ENCODE measurements around the gene STPG2.

Gene STPG2

GRCh38 chr4:97866821-97867556 is 276.3 kb downstream of the STPG2 start:
- no peaks in the 10 kb centered on the region for H3K4me1 ChIP-seq (ENCODE audit: insufficient read depth, poor library complexity, severe bottlenecking)
- H3K27ac ChIP-seq (ENCODE audit: poor library complexity, severe bottlenecking), result no peak overlapping the region
- H3K4me3 ChIP-seq (ENCODE audit: severe bottlenecking), result no peak overlapping the region
- no peaks in the 10 kb centered on the region for H3K27me3 ChIP-seq (ENCODE audit: insufficient read depth, poor library complexity, severe bottlenecking)
- H3K36me3 ChIP-seq (ENCODE audit: low read depth), result no peaks in the 10 kb centered on the region
- no peak for DNase-seq (ENCODE audit: low spot score)
- no peak for TF ChIP-seq CTCF (IDR thresholded peaks at IDR 0.05; ENCODE audit: poor library complexity, severe bottlenecking)
- ATAC-seq (ENCODE audit: low read depth), result no peak
- H3K9me3 ChIP-seq (ENCODE audit: severe bottlenecking), result no peaks in the 10 kb centered on the region

GRCh38 chr4:97851115-97851514 is 292.2 kb downstream of the STPG2 start:
- TF ChIP-seq CTCF (IDR thresholded peaks at IDR 0.05; ENCODE audit: poor library complexity, severe bottlenecking), result no peak
- Histone ChIP-seq H3K27ac (ENCODE audit: poor library complexity, severe bottlenecking) (no peak overlapping the region), H3K27me3 (ENCODE audit: insufficient read depth, poor library complexity, severe bottlenecking) (no peaks in the 10 kb centered on the region), H3K36me3 (ENCODE audit: low read depth) (no peaks in the 10 kb centered on the region), H3K4me1 (ENCODE audit: insufficient read depth, poor library complexity, severe bottlenecking) (no peaks in the 10 kb centered on the region), H3K4me3 (ENCODE audit: severe bottlenecking) (no peak overlapping the region), H3K9me3 (ENCODE audit: severe bottlenecking) (no peaks in the 10 kb centered on the region)
- ATAC-seq (ENCODE audit: low read depth) (no peak), DNase-seq (ENCODE audit: low spot score) (no peak)

- H3K4me1 ChIP-seq (ENCODE audit: insufficient read depth, poor library complexity, severe bottlenecking), result no peaks in the 10 kb centered on the region
- H3K36me3 ChIP-seq (ENCODE audit: low read depth), result no peaks in the 10 kb centered on the region
- no peak for TF ChIP-seq CTCF (IDR thresholded peaks at IDR 0.05; ENCODE audit: poor library complexity, severe bottlenecking)
- H3K9me3 ChIP-seq (ENCODE audit: severe bottlenecking), result no peaks in the 10 kb centered on the region
- no peak for DNase-seq (ENCODE audit: low spot score)
- ATAC-seq (ENCODE audit: low read depth), result no peak
- no peaks in the 10 kb centered on the region for H3K27me3 ChIP-seq (ENCODE audit: insufficient read depth, poor library complexity, severe bottlenecking)
- H3K27ac ChIP-seq (ENCODE audit: poor library complexity, severe bottlenecking), result no peak overlapping the region
- no peak overlapping the region for H3K4me3 ChIP-seq (ENCODE audit: severe bottlenecking)
These were observed 297.5 kb downstream of the STPG2 start for GRCh38 chr4:97845758-97846157.

- H3K4me1 ChIP-seq (ENCODE audit: insufficient read depth, poor library complexity, severe bottlenecking), result no peaks in the 10 kb centered on the region
- TF ChIP-seq CTCF (IDR thresholded peaks at IDR 0.05; ENCODE audit: poor library complexity, severe bottlenecking), result no peak
- H3K27ac ChIP-seq (ENCODE audit: poor library complexity, severe bottlenecking), result no peak overlapping the region
These were observed 301.8 kb downstream of the STPG2 start for GRCh38 chr4:97841512-97841911.

GRCh38 chr4:97836662-97837061 is 306.6 kb downstream of the STPG2 start:
- no peaks in the 10 kb centered on the region for H3K36me3 ChIP-seq (ENCODE audit: low read depth)
- TF ChIP-seq CTCF (IDR thresholded peaks at IDR 0.05; ENCODE audit: poor library complexity, severe bottlenecking), result no peak
- no peaks in the 10 kb centered on the region for H3K27me3 ChIP-seq (ENCODE audit: insufficient read depth, poor library complexity, severe bottlenecking)
- ATAC-seq (ENCODE audit: low read depth) (no peak), DNase-seq (ENCODE audit: low spot score) (no peak)
- no peaks in the 10 kb centered on the region for H3K9me3 ChIP-seq (ENCODE audit: severe bottlenecking)
- H3K4me1 ChIP-seq (ENCODE audit: insufficient read depth, poor library complexity, severe bottlenecking), result no peaks in the 10 kb centered on the region
- no peak overlapping the region for H3K27ac ChIP-seq (ENCODE audit: poor library complexity, severe bottlenecking)
- no peak overlapping the region for H3K4me3 ChIP-seq (ENCODE audit: severe bottlenecking)

More at GRCh38 chr4:97841512-97841911, 301.8 kb downstream of the STPG2 start:
- Histone ChIP-seq H3K9me3 (ENCODE audit: severe bottlenecking) (no peaks in the 10 kb centered on the region), H3K36me3 (ENCODE audit: low read depth) (no peaks in the 10 kb centered on the region), H3K4me3 (ENCODE audit: severe bottlenecking) (no peak overlapping the region), H3K27me3 (ENCODE audit: insufficient read depth, poor library complexity, severe bottlenecking) (no peaks in the 10 kb centered on the region)
- ATAC-seq (ENCODE audit: low read depth), result no peak
- no peak for DNase-seq (ENCODE audit: low spot score)

Measured in RWPE2 (cell line).